Kidney (tissue), 14 donors: ENCODE data around the gene DCHS2. TPM values are rescaled to one million over a fixed set of nuclear protein-coding genes. Genes with fewer than 3 reads are reported as not detected.

ENCODE experiments used
- DNase-seq, 5 donors: peaks; one replicate each; pipeline ENCODE4 v3.0.0-alpha.2; 2013 to 2020
- FAIRE-seq: peaks from 2 replicates; lab custom pipeline; 2012; peaks lifted over from hg19 to GRCh38; lab: Jason Lieb, UNC
- H3K27ac ChIP-seq, 2 donors: one replicate each; pipeline ENCODE4 v1.7.0; 2013; ENCODE audit warnings: low read depth in 2 of 2, low read length in 2 of 2, inconsistent platforms in 1 of 2
- H3K27me3 ChIP-seq: one replicate; pipeline ENCODE4 v1.7.1; 2013; ENCODE audit warnings: low read length, inconsistent platforms; ENCODE audit not compliant: control insufficient read depth, insufficient read depth
- H3K36me3 ChIP-seq, 3 donors: one replicate each; pipeline versions ENCODE4 v1.7.0 to v1.7.1; 2013; ENCODE audit warnings: low read length in 3 of 3, control low read depth in 1 of 3, inconsistent platforms in 1 of 3; ENCODE audit not compliant: insufficient read depth in 3 of 3, control insufficient read depth in 2 of 3
- H3K4me1 ChIP-seq, 3 donors: one replicate each; pipeline versions ENCODE4 v1.7.0 to v1.7.1; 2013; ENCODE audit warnings: low read length in 3 of 3, inconsistent platforms in 1 of 3, low read depth in 1 of 3; ENCODE audit not compliant: control insufficient read depth in 2 of 3, insufficient read depth in 2 of 3
- H3K4me3 ChIP-seq, 3 donors: one replicate each; pipeline versions ENCODE4 v1.7.0 to v1.8.1; 2013; ENCODE audit warnings: low read length in 3 of 3, control low read depth in 1 of 3, inconsistent platforms in 1 of 3
- H3K9ac ChIP-seq, 3 donors: one replicate each; pipeline versions ENCODE4 v1.7.0 to v1.7.1; 2013; ENCODE audit warnings: low read length in 3 of 3, control low read depth in 1 of 3, inconsistent platforms in 1 of 3
- H3K9me3 ChIP-seq, 3 donors: one replicate each; pipeline versions ENCODE4 v1.7.0 to v1.7.1; 2013; ENCODE audit warnings: low read length in 3 of 3, control low read depth in 1 of 3, inconsistent platforms in 1 of 3; ENCODE audit not compliant: control insufficient read depth in 2 of 3, insufficient read depth in 1 of 3
- intact Hi-C: fragments of 100-400 bp; cut with DNase I; formaldehyde crosslinking; loops from one replicate; pipeline ENCODE4 v1.11.1; 2022
- polyA plus RNA-seq: library from polyadenylated mRNA; stranded (reverse); fragments of 350-450 nt; fragmentation: Illumina TruSeq; extraction: RNeasy Lipid Tissue Mini Kit (QIAGEN cat#74804); gene quantifications from one replicate; pipeline ENCODE4 v1.2.3, GENCODE V29; 2014; ENCODE audit warnings: low read depth, low replicate concordance; ENCODE audit not compliant: insufficient read depth
- total RNA-seq: library from RNA; stranded (reverse); fragmentation: NEBNext Ultra II Directional; extraction: Animal tissue kit (Norgen Biotek cat#: 25700); gene quantifications from one replicate; pipeline ENCODE4 v1.2.1, GENCODE V29; 2021
- TF ChIP-seq, protein P1 (sequence below): IDR thresholded peaks from 3 replicates; pipeline ENCODE4 v1.5.1; 2012; ENCODE audit warnings: mild to moderate bottlenecking, moderate library complexity, borderline replicate concordance; ENCODE audit not compliant: insufficient read depth; ENCODE audit errors: extremely low read depth
- donor health status: control.
- donor health status: control.
- donor health status: control.
- donor health status: control.
- donor health status: control.
- donor health status: DM: yes; HTN: yes; CAD: no.
- donor health status: Normal renal cell carcinoma (clear cell type).

Gene DCHS2
- total and polyA plus RNA-seq, 2 donors from 2014 or later: 0.47 TPM; not detected in 1

DNA sequence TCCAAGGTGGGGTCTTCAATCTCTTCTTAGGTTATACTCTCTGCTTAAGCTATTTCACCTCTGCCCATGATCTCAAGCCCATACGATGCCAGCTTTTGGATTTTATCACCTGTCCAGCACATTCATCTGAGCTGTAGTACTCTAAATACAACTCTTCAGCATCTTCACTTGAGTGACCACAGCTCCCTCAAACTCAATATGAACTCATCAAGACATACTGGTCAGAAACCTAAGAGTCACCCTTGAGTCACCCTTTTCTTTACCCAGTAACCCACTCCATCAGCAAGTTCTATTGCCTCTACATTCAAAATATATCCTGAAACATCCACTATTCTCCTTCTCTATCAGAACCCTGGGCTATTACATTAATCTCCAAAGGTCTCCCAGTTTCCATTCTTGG is 69.4 kb downstream of the DCHS2 start:
- Histone ChIP-seq H3K36me3 (no peaks in the 10 kb centered on the region), H3K4me3 (no peak overlapping the region), H3K27ac (no peak overlapping the region), H3K9me3 (no peaks in the 10 kb centered on the region), H3K9ac (no peak overlapping the region), H3K27me3 (no peaks in the 10 kb centered on the region), H3K4me1 (no peaks in the 10 kb centered on the region)
- FAIRE-seq (no peak), DNase-seq (no peak)
- intact Hi-C loops: no loop called here
- TF ChIP-seq, protein P1, sequence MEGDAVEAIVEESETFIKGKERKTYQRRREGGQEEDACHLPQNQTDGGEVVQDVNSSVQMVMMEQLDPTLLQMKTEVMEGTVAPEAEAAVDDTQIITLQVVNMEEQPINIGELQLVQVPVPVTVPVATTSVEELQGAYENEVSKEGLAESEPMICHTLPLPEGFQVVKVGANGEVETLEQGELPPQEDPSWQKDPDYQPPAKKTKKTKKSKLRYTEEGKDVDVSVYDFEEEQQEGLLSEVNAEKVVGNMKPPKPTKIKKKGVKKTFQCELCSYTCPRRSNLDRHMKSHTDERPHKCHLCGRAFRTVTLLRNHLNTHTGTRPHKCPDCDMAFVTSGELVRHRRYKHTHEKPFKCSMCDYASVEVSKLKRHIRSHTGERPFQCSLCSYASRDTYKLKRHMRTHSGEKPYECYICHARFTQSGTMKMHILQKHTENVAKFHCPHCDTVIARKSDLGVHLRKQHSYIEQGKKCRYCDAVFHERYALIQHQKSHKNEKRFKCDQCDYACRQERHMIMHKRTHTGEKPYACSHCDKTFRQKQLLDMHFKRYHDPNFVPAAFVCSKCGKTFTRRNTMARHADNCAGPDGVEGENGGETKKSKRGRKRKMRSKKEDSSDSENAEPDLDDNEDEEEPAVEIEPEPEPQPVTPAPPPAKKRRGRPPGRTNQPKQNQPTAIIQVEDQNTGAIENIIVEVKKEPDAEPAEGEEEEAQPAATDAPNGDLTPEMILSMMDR: no peak

DNA sequence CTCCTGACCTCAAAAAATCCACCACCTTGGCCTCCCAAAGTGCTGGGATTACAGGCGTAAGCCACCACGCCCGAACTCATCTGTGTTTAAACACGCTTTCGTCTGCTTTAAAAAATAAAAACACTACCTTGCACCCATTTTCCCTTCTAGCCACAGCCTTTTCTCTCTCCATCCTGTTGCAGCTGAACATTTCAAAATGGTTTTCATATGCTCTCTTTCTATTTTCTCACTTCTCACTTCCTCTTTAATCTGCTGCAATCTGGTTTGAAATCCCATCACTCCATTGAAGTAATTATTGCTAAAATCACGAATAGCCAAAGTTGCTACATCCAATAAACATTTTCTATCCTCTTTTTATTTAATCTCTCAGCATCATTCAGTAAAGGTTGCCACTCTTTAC is 70.0 kb downstream of the DCHS2 start:
- no peaks in the 10 kb centered on the region for H3K9me3 ChIP-seq
- H3K9ac ChIP-seq: no peak overlapping the region
- DNase-seq (no peak), FAIRE-seq (no peak)
- H3K27ac ChIP-seq: no peak overlapping the region
- no peaks in the 10 kb centered on the region for H3K36me3 ChIP-seq
- no peaks in the 10 kb centered on the region for H3K27me3 ChIP-seq
- H3K4me3 ChIP-seq: no peak overlapping the region
- H3K4me1 ChIP-seq: no peaks in the 10 kb centered on the region
- intact Hi-C loops: no loop called here
- TF ChIP-seq, protein P1: no peak

DNA sequence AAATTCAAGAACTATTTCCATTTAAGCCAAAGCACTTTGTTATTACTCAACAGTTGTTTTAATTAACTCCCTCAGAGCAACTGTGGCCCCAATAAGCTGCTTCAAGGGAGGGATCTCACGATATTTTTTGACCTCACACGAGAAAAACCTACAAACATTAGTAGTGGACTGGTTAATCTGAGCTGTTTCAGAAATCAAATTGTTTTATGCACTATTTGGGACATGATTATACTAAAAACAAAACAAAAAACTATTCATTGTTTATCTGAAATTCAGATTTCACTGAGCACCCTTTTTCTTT is 74.3 kb downstream of the DCHS2 start:
- Histone ChIP-seq H3K4me1 (peaks cover 0 to 5% (median 3%) of the 10 kb centered on the region in 3 donors), H3K9me3 (no peaks in the 10 kb centered on the region), H3K36me3 (no peaks in the 10 kb centered on the region), H3K27ac (no peak overlapping the region), H3K27me3 (no peaks in the 10 kb centered on the region), H3K4me3 (peak overlapping the region in 2 of 3 donors; percentile 47 to 70), H3K9ac (no peak overlapping the region)
- TF ChIP-seq, protein P1: no peak
- FAIRE-seq: no peak
- intact Hi-C loops: no loop called here
- no peak for DNase-seq

DNA sequence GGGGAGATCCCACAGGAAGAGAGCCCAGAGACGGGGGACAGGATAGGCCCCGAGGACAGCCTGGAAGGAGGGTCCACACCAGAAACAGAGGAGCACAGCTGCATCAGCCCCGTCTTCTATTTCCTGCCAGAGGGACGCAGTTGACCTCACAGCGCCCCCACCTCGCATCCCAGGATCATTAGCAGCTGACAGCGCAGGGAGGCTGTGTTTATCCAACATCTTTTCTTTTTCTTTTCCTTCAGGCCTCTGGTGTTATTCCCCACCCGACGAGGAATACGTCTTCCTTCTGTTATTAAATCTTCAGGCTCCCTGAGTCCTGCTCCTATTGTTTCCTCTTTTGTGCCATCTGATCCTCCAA is 75.4 kb downstream of the DCHS2 start:
- H3K4me3 ChIP-seq: peak overlapping the region; percentile 47 to 70 (median 49)
- peak overlapping the region in 2 of 3 donors; percentile 5 to 19 for H3K9ac ChIP-seq
- peak overlapping the region; percentile 27 to 38 for H3K27ac ChIP-seq
- no peaks in the 10 kb centered on the region for H3K36me3 ChIP-seq
- H3K9me3 ChIP-seq: no peaks in the 10 kb centered on the region
- DNase-seq: peak in 4 of 5 donors; percentile 78 to 88 (median 81)
- no peaks in the 10 kb centered on the region for H3K27me3 ChIP-seq
- TF ChIP-seq, protein P1: no peak
- intact Hi-C loops: no loop called here
- H3K4me1 ChIP-seq: peaks cover 0 to 5% (median 3%) of the 10 kb centered on the region in 3 donors
- FAIRE-seq: no peak
